Common myeloid progenitor, CD34-positive (primary cell): ENCODE data around the gene CFAP61.

ENCODE experiments used
- CTCF ChIA-PET: fragments of 350-600 bp; sonication (Branson Sonifier 250); formaldehyde crosslinking; loops from one replicate; lab custom pipeline; 2021; ENCODE audit warnings: antibody characterized with exemption; lab: Charles Lee
- POLR2A ChIA-PET: fragments of 350-600 bp; sonication (Branson Sonifier 250); formaldehyde crosslinking; loops from one replicate; lab custom pipeline; 2021; ENCODE audit warnings: antibody characterized with exemption; lab: Charles Lee
- DNase-seq, 3 donors: peaks; one replicate each; pipeline versions ENCODE4 v3.0.0 to v3.0.0-alpha.2; 2013
- H3K27ac ChIP-seq, 2 experiments: 1 replicate in 1 of 2; 2 replicates in 1 of 2; pipeline ENCODE4 v1.7.0; 2013; ENCODE audit warnings: inconsistent platforms in 2 of 2, low read length in 2 of 2, mild to moderate bottlenecking in 2 of 2, low read depth in 1 of 2, moderate library complexity in 1 of 2; ENCODE audit not compliant: severe bottlenecking in 2 of 2, insufficient read depth in 1 of 2, poor library complexity in 1 of 2
- H3K27me3 ChIP-seq, 5 experiments: replicated peaks in 2 of 5; 1 replicate in 3 of 5; 2 replicates in 2 of 5; pipeline versions ENCODE4 v1.6.1 to v1.7.0; 2013; ENCODE audit warnings: low read length in 4 of 5, mild to moderate bottlenecking in 2 of 5, moderate library complexity in 2 of 5, inconsistent platforms in 1 of 5; ENCODE audit not compliant: insufficient read depth in 5 of 5, control insufficient read depth in 4 of 5
- H3K36me3 ChIP-seq, 4 experiments: 1 replicate in 2 of 4; 2 replicates in 2 of 4; pipeline versions ENCODE4 v1.6.1 to v1.7.0; 2013; ENCODE audit warnings: low read length in 3 of 4, control low read depth in 1 of 4, mild to moderate bottlenecking in 1 of 4; ENCODE audit not compliant: control insufficient read depth in 4 of 4, insufficient read depth in 4 of 4
- H3K4me1 ChIP-seq, 4 experiments: 1 replicate in 3 of 4; 2 replicates in 1 of 4; pipeline versions ENCODE4 v1.6.1 to v1.7.1; 2013; ENCODE audit warnings: low read length in 3 of 4, mild to moderate bottlenecking in 3 of 4, control low read depth in 1 of 4, inconsistent platforms in 1 of 4, moderate library complexity in 1 of 4; ENCODE audit not compliant: control insufficient read depth in 4 of 4, insufficient read depth in 4 of 4; ENCODE audit errors: control extremely low read depth in 1 of 4
- H3K4me3 ChIP-seq, 7 experiments: 1 replicate in 4 of 7; 2 replicates in 3 of 7; pipeline versions ENCODE4 v1.5.1 to v1.7.0; 2013; ENCODE audit warnings: mild to moderate bottlenecking in 7 of 7, low read length in 6 of 7, moderate library complexity in 6 of 7, inconsistent platforms in 2 of 7, low read depth in 2 of 7, control low read depth in 1 of 7; ENCODE audit not compliant: insufficient read depth in 4 of 7, control insufficient read depth in 1 of 7; ENCODE audit errors: extremely low read depth in 1 of 7
- H3K9me3 ChIP-seq, 5 experiments: 1 replicate in 4 of 5; 2 replicates in 1 of 5; pipeline versions ENCODE4 v1.6.1 to v1.7.1; 2013; ENCODE audit warnings: low read length in 4 of 5, mild to moderate bottlenecking in 2 of 5, inconsistent platforms in 1 of 5, low read depth in 1 of 5, moderate library complexity in 1 of 5; ENCODE audit not compliant: control insufficient read depth in 4 of 5, insufficient read depth in 2 of 5; ENCODE audit errors: control extremely low read depth in 1 of 5
- WGBS: methylation state at CpG from one replicate; pipeline ENCODE4 v1.1.5; 2013; ENCODE audit not compliant: insufficient coverage; 5-methylcytosine and 5-hydroxymethylcytosine counted together

CFAP61 gene

GRCh38 chr20:20060234-20060998, 8.1 kb downstream of the CFAP61 start:
- DNase-seq, result no peak
- Histone ChIP-seq H3K9me3 (no peaks in the 10 kb centered on the region), H3K27ac (no peak overlapping the region), H3K27me3 (no peaks in the 10 kb centered on the region), H3K4me3 (no peak overlapping the region), H3K4me1 (peaks cover 5 to 26% (median 12%) of the 10 kb centered on the region in 4 experiments), H3K36me3 (no peaks in the 10 kb centered on the region)
- POLR2A ChIA-PET, result no interaction called here
- CTCF ChIA-PET, result no interaction called here
- WGBS, result 89% methylated on average over 5 of the region's 6 CpGs

DNA sequence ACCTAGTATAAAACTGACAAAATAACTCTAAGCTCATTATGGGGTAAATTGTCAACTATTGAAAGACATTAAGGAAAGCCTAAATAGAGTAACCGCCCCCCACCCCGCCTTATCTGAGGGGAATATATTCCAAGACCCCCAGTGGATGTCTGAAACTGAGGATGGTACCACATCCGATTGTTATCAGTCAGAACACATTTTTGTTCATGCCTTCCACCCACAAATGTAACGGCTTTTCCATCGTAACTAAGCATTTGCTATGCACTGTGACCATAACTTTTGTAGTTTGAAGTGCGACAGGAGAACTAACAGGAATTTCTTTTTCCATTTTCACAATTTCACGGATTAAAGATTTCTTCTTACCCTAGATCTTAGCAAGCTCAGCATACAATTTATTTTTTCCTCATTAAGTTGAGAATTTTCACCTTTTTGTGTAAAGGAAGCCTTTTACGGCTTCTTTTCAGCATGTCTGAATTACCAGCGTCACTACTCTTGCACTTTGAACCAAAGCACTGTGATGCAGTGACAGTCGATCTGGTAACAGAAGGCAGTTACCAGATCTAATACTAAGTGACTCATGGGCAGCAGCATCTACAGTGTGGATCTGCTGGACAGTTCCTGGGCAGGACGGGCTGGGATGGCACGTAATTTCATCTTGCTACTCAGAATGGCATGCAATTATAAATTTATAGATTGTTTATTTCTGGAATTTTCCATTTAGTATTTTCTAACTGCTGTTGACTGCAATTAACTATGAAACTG, 11.8 kb downstream of the CFAP61 start:
- CTCF ChIA-PET, result interaction anchor here (1.4 kb wide), 1 partner anchor 20 kb away, joined by 5 read pairs; no protein-coding TSS in a partner anchor
- 90% methylated on average over 5 of the region's 12 CpGs for WGBS
- DNase-seq, result peak in 1 of 3 donors; percentile 59
- Histone ChIP-seq H3K27ac (no peak overlapping the region), H3K4me3 (peak overlapping the region in 1 of 7 experiments; percentile 57), H3K36me3 (no peaks in the 10 kb centered on the region), H3K4me1 (peaks cover 0 to 21% (median 8%) of the 10 kb centered on the region in 4 experiments), H3K9me3 (no peaks in the 10 kb centered on the region), H3K27me3 (no peaks in the 10 kb centered on the region)
- POLR2A ChIA-PET, result no interaction called here

DNA sequence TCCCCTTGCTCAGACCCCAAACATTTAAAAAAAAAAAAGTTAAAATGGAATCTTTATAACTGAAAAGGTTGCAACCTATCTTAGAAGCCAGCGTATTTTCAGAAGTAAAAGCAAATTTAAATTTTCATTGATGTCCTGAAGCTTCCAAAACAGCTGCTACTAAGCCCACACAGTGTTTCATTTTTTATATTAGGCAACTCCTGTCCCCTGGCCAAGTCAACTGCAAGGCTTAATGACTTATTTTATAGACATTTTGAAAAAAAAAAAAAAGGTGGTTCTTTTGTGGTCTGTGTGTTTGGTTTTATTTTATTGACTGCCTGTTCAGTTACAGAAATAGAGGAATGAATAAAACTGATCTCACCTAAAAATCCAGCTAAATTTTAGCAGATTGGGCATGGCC, 13.0 kb downstream of the CFAP61 start:
- no peak overlapping the region for H3K27ac ChIP-seq
- 100% methylated on average over 1 of the region's 1 CpG for WGBS
- H3K27me3 ChIP-seq, result no peaks in the 10 kb centered on the region
- H3K36me3 ChIP-seq, result no peaks in the 10 kb centered on the region
- H3K4me1 ChIP-seq, result peaks cover 0 to 31% (median 8%) of the 10 kb centered on the region in 4 experiments
- H3K9me3 ChIP-seq, result no peaks in the 10 kb centered on the region
- H3K4me3 ChIP-seq, result no peak overlapping the region
- DNase-seq, result no peak
- POLR2A ChIA-PET, result no interaction called here
- CTCF ChIA-PET, result interaction anchor here (1.4 kb wide), 1 partner anchor 19 kb away, joined by 5 read pairs; no protein-coding TSS in a partner anchor

DNA sequence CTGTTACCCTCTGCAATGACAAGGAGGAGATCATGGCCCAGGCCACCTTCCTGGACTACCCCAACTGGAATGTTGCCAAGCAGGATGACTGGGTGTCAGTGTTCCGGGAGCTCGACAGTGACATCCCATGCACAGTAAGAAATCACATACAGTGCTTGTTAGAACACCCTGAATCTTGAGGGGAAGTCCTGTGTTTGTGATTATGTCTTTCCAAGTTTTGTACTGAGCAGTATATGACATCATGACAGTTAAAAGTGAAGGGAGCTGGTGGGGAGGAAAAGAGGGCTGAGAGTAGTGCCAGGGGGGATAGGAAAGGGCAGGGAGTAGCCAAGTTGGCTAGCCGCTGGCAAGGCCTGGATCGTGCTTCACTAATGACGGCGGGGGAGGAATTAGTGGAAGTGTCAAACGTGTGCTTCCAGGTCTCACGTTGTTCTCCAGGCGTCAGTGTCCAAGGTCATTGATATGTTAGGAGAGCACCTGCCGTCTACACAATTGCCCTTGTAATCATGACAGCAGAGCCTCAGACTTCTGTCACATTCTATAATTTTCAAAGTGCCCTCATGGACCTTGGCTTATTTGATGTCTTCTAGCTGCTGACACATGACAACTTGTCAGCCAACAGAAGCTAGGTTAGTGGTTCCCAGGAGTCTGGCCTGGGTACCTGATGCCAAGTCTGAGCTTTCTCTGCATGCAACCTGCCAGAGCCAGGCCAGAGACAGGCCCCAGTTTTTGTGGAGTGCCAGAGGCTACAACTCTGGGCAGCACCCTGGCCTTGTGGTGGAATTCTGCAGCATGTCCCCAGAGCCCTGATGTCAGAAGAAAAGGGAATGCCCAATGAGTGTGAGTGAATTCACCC, 18.8 kb downstream of the CFAP61 start:
- DNase-seq, result peak; percentile 8 to 34 (median 31)
- CTCF ChIA-PET, result no interaction called here
- POLR2A ChIA-PET, result no interaction called here
- Histone ChIP-seq H3K36me3 (no peaks in the 10 kb centered on the region), H3K4me3 (no peak overlapping the region), H3K27me3 (peaks cover 0 to 3% (median 0%) of the 10 kb centered on the region in 5 experiments), H3K9me3 (no peaks in the 10 kb centered on the region), H3K27ac (no peak overlapping the region), H3K4me1 (peaks cover 0 to 18% (median 2%) of the 10 kb centered on the region in 4 experiments)
- 74% methylated on average over 10 of the region's 10 CpGs for WGBS

DNA sequence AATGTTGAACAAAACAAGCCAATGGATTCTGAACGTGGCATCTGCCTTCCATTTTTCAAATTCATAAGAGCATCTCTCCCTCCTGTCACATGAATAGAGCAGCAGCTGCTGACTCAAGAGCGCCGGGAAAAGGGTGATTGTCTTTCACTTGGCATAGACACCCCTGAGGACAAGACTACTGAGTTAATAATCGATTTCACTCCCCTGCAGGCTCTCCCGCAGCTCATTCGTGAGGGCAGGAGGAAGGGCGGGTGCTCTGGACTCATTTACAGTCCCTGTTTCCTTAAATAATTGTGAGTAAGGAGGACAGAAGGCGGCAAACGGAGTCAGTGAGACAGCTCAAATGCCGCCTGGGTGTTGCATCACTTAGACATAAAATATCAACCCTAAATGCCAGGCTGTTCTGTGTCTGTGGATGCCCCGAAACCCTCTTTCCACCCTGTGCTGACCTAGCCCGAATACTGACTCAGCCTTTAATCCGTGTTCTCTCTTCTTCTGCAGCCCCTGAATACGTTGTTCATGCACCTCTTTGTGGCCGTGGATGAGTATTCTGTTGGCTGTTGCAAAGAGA, 21.6 kb downstream of the CFAP61 start:
- H3K4me3 ChIP-seq, result no peak overlapping the region
- 89% methylated on average over 12 of the region's 15 CpGs for WGBS
- peaks cover 0 to 5% (median 0%) of the 10 kb centered on the region in 5 experiments for H3K27me3 ChIP-seq
- DNase-seq, result no peak
- no peak overlapping the region for H3K27ac ChIP-seq
- H3K36me3 ChIP-seq, result no peaks in the 10 kb centered on the region
- ChIA-PET CTCF (interaction anchor here (1.4 to 4.1 kb wide), 2 partner anchors 10 to 22 kb away, joined by 4 to 15 read pairs; partner anchors contain the start of genes CFAP61 and CRNKL1), POLR2A (no interaction called here)
- peaks cover 0 to 18% (median 2%) of the 10 kb centered on the region in 4 experiments for H3K4me1 ChIP-seq
- no peaks in the 10 kb centered on the region for H3K9me3 ChIP-seq

DNA sequence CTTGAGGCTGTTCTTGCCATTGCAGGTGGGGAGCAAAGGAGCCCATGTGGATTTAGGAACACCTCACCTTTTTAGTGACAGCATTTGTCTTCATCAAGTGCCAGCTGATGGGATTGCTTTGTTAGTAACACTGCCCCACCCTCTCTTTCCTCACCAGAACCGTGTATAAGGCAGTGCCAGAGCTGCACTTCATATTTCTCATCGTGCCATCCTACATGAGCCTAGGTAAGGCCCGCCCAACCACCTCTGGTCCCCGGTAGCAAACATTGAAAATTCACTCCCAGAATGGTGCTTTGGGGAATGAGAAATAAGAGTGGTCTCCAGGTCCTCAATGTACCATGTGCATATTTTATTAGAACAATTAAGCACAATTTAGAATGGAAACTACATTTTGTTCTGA, 22.7 kb downstream of the CFAP61 start:
- no peak for DNase-seq
- H3K27me3 ChIP-seq, result peaks cover 0 to 5% (median 0%) of the 10 kb centered on the region in 5 experiments
- CTCF ChIA-PET, result interaction anchor here (4.1 kb wide), 1 partner anchor 9 kb away, joined by 15 read pairs; no protein-coding TSS in a partner anchor

More for the DNA sequence above, 22.7 kb downstream of the CFAP61 start:
- Histone ChIP-seq H3K4me3 (no peak overlapping the region), H3K36me3 (no peaks in the 10 kb centered on the region), H3K9me3 (no peaks in the 10 kb centered on the region), H3K4me1 (peaks cover 0 to 11% (median 2%) of the 10 kb centered on the region in 4 experiments), H3K27ac (no peak overlapping the region)
- POLR2A ChIA-PET, result no interaction called here
- WGBS, result 100% methylated on average over 1 of the region's 4 CpGs
